Measurements from ENCODE around the gene PLA2G3. TPM values are rescaled to one million over a fixed set of nuclear protein-coding genes. Genes with fewer than 3 reads are reported as not detected.
A peak's percentile ranks its signal among the peaks of the same experiment; 100 is the strongest.

The PLA2G3 gene
- total RNA-seq, 1 experiment from 2014 or later: not detected

- CTCF ChIA-PET: interaction anchor here (0.6 kb wide), 3 partner anchors 11 to 113 kb away, joined by 4 read pairs; no protein-coding TSS in a partner anchor
- no peak for TF ChIP-seq CTCF (IDR thresholded peaks at IDR 0.05; ENCODE audit: insufficient read depth in 1 of 2, low read depth in 1 of 2, low read length in 1 of 2, severe bottlenecking in 1 of 2, unreplicated experiment in 1 of 2)
- intact Hi-C loops (cut with micrococcal nuclease; ENCODE audit: unreplicated experiment): loop anchor here (5.0 kb wide), 1 partner anchor 72 kb away; no protein-coding TSS in a partner anchor
- Histone ChIP-seq H3K36me3 (ENCODE audit: control insufficient read depth, insufficient read depth, low read length) (no peaks in the 10 kb centered on the region; the same call in 1 of the 2 replicates), H3K9me3 (no peaks in the 10 kb centered on the region), H3K4me3 (ENCODE audit: low read depth, low read length) (peak overlapping the region; percentile 57), H3K4me1 (0 out of 2 replicates have a peak, but pooled peaks cover 4% of the 10 kb centered on the region), H3K27me3 (replicated peaks; ENCODE audit: control insufficient read depth, insufficient read depth, low read length) (no peaks in the 10 kb centered on the region)
- Mint-ChIP-seq H3K27ac (ENCODE audit: unreplicated experiment) (peak overlapping the region; percentile 94), H3K9me3 (ENCODE audit: unreplicated experiment) (no peaks in the 10 kb centered on the region), H3K27me3 (ENCODE audit: insufficient read depth, unreplicated experiment) (no peaks in the 10 kb centered on the region), H3K36me3 (ENCODE audit: insufficient read depth, unreplicated experiment) (peaks cover 6% of the 10 kb centered on the region), H3K4me1 (ENCODE audit: low read depth, unreplicated experiment) (peaks cover 9% of the 10 kb centered on the region), H3K4me3 (ENCODE audit: unreplicated experiment) (peak overlapping the region; percentile 94)
- TSS peak; percentile 64 for BruUV-seq (replicated peaks)
- peak in 1 of 2 experiments; percentile 30 for DNase-seq
- POLR2A ChIA-PET: no interaction called here
Measured at GRCh38 chr22:31160328-31160978, 20.1 kb upstream of the PLA2G3 start.

GRCh38 chr22:31155422-31155821 is 15.1 kb upstream of the PLA2G3 start:
- no TSS peak for BruUV-seq (replicated peaks)
- intact Hi-C loops (cut with micrococcal nuclease; ENCODE audit: unreplicated experiment): no loop called here
- no peak for TF ChIP-seq CTCF (IDR thresholded peaks at IDR 0.05; ENCODE audit: insufficient read depth in 1 of 2, low read depth in 1 of 2, low read length in 1 of 2, severe bottlenecking in 1 of 2, unreplicated experiment in 1 of 2)
- DNase-seq: no peak
- no peak overlapping the region for H3K27ac Mint-ChIP-seq (ENCODE audit: unreplicated experiment)
- Histone ChIP-seq H3K27me3 (replicated peaks; ENCODE audit: control insufficient read depth, insufficient read depth, low read length) (no peaks in the 10 kb centered on the region), H3K4me3 (ENCODE audit: low read depth, low read length) (no peak overlapping the region), H3K4me1 (0 out of 2 replicates have a peak, but pooled peaks cover 4% of the 10 kb centered on the region), H3K9me3 (no peaks in the 10 kb centered on the region), H3K36me3 (ENCODE audit: control insufficient read depth, insufficient read depth, low read length) (no peaks in the 10 kb centered on the region)
- H3K9me3 Mint-ChIP-seq (ENCODE audit: unreplicated experiment): no peaks in the 10 kb centered on the region
- H3K27me3 Mint-ChIP-seq (ENCODE audit: insufficient read depth, unreplicated experiment): no peaks in the 10 kb centered on the region
- no peak overlapping the region for H3K4me3 Mint-ChIP-seq (ENCODE audit: unreplicated experiment)
- no peaks in the 10 kb centered on the region for H3K4me1 Mint-ChIP-seq (ENCODE audit: low read depth, unreplicated experiment)
- POLR2A ChIA-PET: no interaction called here
- peaks cover 6% of the 10 kb centered on the region for H3K36me3 Mint-ChIP-seq (ENCODE audit: insufficient read depth, unreplicated experiment)
- CTCF ChIA-PET: no interaction called here

- Histone ChIP-seq H3K9me3 (no peaks in the 10 kb centered on the region), H3K27me3 (replicated peaks; ENCODE audit: control insufficient read depth, insufficient read depth, low read length) (no peaks in the 10 kb centered on the region), H3K36me3 (ENCODE audit: control insufficient read depth, insufficient read depth, low read length) (no peaks in the 10 kb centered on the region), H3K4me3 (ENCODE audit: low read depth, low read length) (no peak overlapping the region), H3K4me1 (0 out of 2 replicates have a peak, but pooled peaks cover 4% of the 10 kb centered on the region)
- intact Hi-C loops (cut with micrococcal nuclease; ENCODE audit: unreplicated experiment): no loop called here
- Mint-ChIP-seq H3K4me3 (ENCODE audit: unreplicated experiment) (no peak overlapping the region), H3K27me3 (ENCODE audit: insufficient read depth, unreplicated experiment) (no peaks in the 10 kb centered on the region), H3K27ac (ENCODE audit: unreplicated experiment) (no peak overlapping the region), H3K9me3 (ENCODE audit: unreplicated experiment) (no peaks in the 10 kb centered on the region), H3K4me1 (ENCODE audit: low read depth, unreplicated experiment) (no peaks in the 10 kb centered on the region), H3K36me3 (ENCODE audit: insufficient read depth, unreplicated experiment) (peaks cover 4% of the 10 kb centered on the region)
- no TSS peak for BruUV-seq (replicated peaks)
- ChIA-PET CTCF (no interaction called here), POLR2A (no interaction called here)
- DNase-seq: no peak
- no peak for TF ChIP-seq CTCF (IDR thresholded peaks at IDR 0.05; ENCODE audit: insufficient read depth in 1 of 2, low read depth in 1 of 2, low read length in 1 of 2, severe bottlenecking in 1 of 2, unreplicated experiment in 1 of 2)
Measured at GRCh38 chr22:31154975-31155374, 14.7 kb upstream of the PLA2G3 start.

Measured in Caco-2 (cell line).